Left renal cortex interstitium (tissue), 4 donors: ENCODE data around the gene DLL3. TPM values are rescaled to one million over a fixed set of nuclear protein-coding genes. Genes with fewer than 3 reads are reported as not detected.

Experiments
- DNase-seq, 4 donors: peaks; one replicate each; pipeline ENCODE4 v3.0.0-alpha.2; 2013; ENCODE audit warnings: low read depth in 4 of 4, low spot score in 2 of 4, missing footprints in 1 of 4
- polyA plus RNA-seq, 4 donors: library from polyadenylated mRNA; unstranded; fragments of 120-200 nt; gene quantifications; one replicate each; pipeline ENCODE4 v1.2.1, GENCODE V29; 2013; ENCODE audit not compliant: insufficient read length in 4 of 4

Gene DLL3
- polyA plus RNA-seq, 4 donors, result 0.51 to 0.87 (median 0.67) TPM

DNA sequence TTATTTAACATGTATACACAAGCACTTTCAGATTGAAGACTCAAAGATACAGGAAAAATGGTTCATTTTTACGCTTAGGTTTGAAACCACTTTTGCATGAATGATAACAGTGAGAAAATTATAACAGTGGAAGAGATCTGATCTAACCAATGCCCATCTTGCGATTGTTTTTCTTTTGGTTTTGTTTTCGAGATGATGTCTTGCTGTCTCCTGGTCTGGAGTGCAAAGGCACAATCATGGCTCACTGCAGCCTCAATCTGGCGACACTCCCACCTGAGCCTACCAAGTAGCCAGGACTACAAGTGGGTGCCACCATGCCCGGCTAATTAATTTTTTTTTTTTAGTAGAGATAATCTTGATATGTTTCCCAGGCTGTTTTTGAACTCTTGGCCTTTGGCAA, 51.5 kb downstream of the DLL3 start:
- DNase-seq, result no peak

DNA sequence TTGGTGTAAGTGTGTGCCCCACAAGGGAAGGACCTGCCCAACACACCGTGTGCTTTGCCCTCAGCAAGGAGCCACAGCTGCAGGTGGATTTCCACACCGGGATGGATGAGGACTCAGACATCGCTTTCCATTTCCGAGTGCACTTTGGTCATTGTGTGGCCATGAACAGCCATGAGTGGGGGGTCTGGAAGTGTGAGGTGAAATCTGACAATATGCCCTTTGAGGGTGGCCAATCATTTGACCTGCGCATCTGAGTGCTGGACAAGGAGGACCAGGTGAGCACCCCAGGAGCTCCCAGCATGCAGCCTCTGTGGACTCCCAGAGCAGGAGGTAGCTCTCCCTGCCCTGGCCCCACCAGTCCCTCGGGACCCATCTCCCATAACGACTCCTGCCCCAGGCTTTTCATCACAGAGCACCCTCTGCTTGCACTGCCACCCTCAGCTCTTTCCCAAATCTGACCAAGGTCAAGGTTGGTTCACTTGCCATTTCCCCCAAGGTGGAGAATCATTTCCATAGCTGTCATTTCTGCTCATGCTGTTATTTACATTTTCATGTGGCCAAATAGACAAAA, 54.4 kb downstream of the DLL3 start:
- no peak for DNase-seq

DNA sequence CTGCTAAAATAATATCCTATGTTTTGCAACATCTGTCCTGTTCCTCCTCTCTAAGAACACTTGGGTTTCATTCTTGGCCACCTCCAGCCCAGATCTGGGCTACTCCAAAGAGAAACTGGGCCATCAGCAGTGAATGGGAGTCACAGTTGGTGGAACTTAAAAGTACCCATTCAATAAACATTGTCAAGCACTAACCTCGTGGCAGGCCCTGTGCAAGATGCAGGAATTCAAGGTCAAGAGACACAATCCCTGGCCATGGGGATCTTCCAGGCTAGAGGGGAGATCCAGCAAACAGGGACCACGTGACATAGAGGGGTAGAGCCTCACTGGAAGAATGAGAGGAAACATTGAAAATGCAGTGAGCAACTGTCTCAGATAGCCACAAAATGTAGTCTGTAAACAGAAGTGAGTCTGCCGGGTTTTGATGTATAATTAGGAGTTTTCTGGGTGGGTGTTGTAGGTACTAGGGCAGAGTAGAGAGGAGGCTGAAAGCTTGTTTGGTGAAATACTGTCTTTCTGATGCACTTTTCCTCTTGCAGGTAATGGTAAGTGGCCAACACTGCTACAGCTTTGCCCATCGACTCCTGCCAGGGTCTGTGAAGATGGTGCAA, 56.1 kb downstream of the DLL3 start:
- no peak for DNase-seq

DNA sequence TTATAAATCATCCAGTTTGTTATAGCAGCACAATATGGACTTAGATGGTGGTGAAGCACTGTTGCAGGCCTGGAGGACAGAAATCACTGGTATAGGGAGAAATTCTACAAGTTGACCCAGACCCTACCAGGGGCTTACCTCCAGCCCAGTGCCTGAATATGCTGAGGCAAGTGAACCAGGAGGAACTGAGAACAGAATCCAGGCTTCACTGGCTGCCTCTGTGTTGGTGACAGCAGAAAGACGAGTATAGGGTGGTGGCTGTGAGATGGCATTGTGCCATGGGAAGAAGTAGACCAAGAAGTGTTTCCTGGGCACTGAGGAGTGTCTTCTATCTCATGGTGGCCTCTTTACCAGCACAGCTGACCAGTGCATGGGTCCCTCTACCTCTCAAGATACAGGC, 57.1 kb downstream of the DLL3 start:
- DNase-seq, result no peak

Other genes with a start within 250 kb of the DLL3 start
- gene IFNL2, start 230.6 kb upstream of the DLL3 start, polyA plus RNA-seq, result not detected
- not detected for gene IFNL1, start 202.5 kb upstream of the DLL3 start, polyA plus RNA-seq
- gene LRFN1, start 178.1 kb upstream of the DLL3 start, polyA plus RNA-seq, result 1 to 10 TPM in 3 of 4 donors, under 1 TPM in 1; 0.75 to 2.9 (median 2.1) TPM
- 10 to 100 TPM; 20.4 to 29.0 (median 25.2) TPM for gene GMFG, start 162.9 kb upstream of the DLL3 start, polyA plus RNA-seq
- gene SAMD4B, start 156.5 kb upstream of the DLL3 start, polyA plus RNA-seq, result 100 to 1,000 TPM in 3 of 4 donors, 10 to 100 TPM in 1; 86.6 to 165 (median 124) TPM
- 10 to 100 TPM; 65.6 to 74.3 (median 68.5) TPM for gene PAF1, start 107.8 kb upstream of the DLL3 start, polyA plus RNA-seq
- 10 to 100 TPM; 38.4 to 44.9 (median 40.8) TPM for gene MED29, start 107.6 kb upstream of the DLL3 start, polyA plus RNA-seq
- 10 to 100 TPM; 18.0 to 77.6 (median 30.0) TPM for gene ZFP36, start 92.1 kb upstream of the DLL3 start, polyA plus RNA-seq
- 100 to 1,000 TPM in 2 of 4 donors, 10 to 100 TPM in 2; 56.7 to 139 (median 101) TPM for gene PLEKHG2, start 86.3 kb upstream of the DLL3 start, polyA plus RNA-seq
- 1,000 to 10,000 TPM; 1,223 to 1,602 (median 1,296) TPM for gene RPS16, start 63.0 kb upstream of the DLL3 start, polyA plus RNA-seq
- 100 to 1,000 TPM; 107 to 161 (median 145) TPM for gene SUPT5H, start 53.4 kb upstream of the DLL3 start, polyA plus RNA-seq
- gene TIMM50, start 18.1 kb upstream of the DLL3 start, polyA plus RNA-seq, result 10 to 100 TPM; 71.6 to 96.3 (median 87.8) TPM
- 10 to 100 TPM in 1 of 4 donors, 1 to 10 TPM in 3; 5.0 to 10.1 (median 7.4) TPM for gene SELENOV, start 16.2 kb downstream of the DLL3 start, polyA plus RNA-seq
- 1 to 10 TPM; 3.8 to 6.0 (median 5.1) TPM for gene EID2B, start 33.9 kb downstream of the DLL3 start, polyA plus RNA-seq
- 10 to 100 TPM; 17.7 to 23.1 (median 20.9) TPM for gene EID2, start 41.2 kb downstream of the DLL3 start, polyA plus RNA-seq
- not detected for gene LGALS13, start 103.6 kb downstream of the DLL3 start, polyA plus RNA-seq
- not detected for gene LGALS16, start 157.0 kb downstream of the DLL3 start, polyA plus RNA-seq
- not detected for gene LGALS14, start 205.5 kb downstream of the DLL3 start, polyA plus RNA-seq
- gene CLC, start 239.1 kb downstream of the DLL3 start, polyA plus RNA-seq, result 1 to 10 TPM in 2 of 4 donors, under 1 TPM in 2; 0.65 to 5.1 (median 1.6) TPM